Measurements from ENCODE around the gene MAP3K5.

MAP3K5 gene

GRCh38 chr6:136526196-136526930, 265.9 kb downstream of the MAP3K5 start:
- DNase-seq (ENCODE audit: low read depth): peak; percentile 72
- no peak overlapping the region for H3K9ac ChIP-seq (ENCODE audit: low read length)
- H3K9me3 ChIP-seq (ENCODE audit: control insufficient read depth, low read length): no peaks in the 10 kb centered on the region
- H3K27me3 ChIP-seq (replicated peaks; ENCODE audit: control insufficient read depth, insufficient read depth, low read length): no peaks in the 10 kb centered on the region
- H3K4me3 ChIP-seq (ENCODE audit: low read length): no peak overlapping the region
- peaks cover 16% of the 10 kb centered on the region for H3K4me1 ChIP-seq (ENCODE audit: control insufficient read depth, insufficient read depth, low read length)
- H3K36me3 ChIP-seq (ENCODE audit: control insufficient read depth, insufficient read depth, low read length, severe bottlenecking): no peaks in the 10 kb centered on the region

GRCh38 chr6:136525586-136526195, 266.6 kb downstream of the MAP3K5 start:
- no peaks in the 10 kb centered on the region for H3K9me3 ChIP-seq (ENCODE audit: control insufficient read depth, low read length)
- H3K9ac ChIP-seq (ENCODE audit: low read length): no peak overlapping the region
- H3K4me3 ChIP-seq (ENCODE audit: low read length): no peak overlapping the region
- no peak for DNase-seq (ENCODE audit: low read depth)
- H3K36me3 ChIP-seq (ENCODE audit: control insufficient read depth, insufficient read depth, low read length, severe bottlenecking): no peaks in the 10 kb centered on the region
- peaks cover 16% of the 10 kb centered on the region for H3K4me1 ChIP-seq (ENCODE audit: control insufficient read depth, insufficient read depth, low read length)
- no peaks in the 10 kb centered on the region for H3K27me3 ChIP-seq (replicated peaks; ENCODE audit: control insufficient read depth, insufficient read depth, low read length)

GRCh38 chr6:136524936-136525413, 267.3 kb downstream of the MAP3K5 start:
- no peaks in the 10 kb centered on the region for H3K27me3 ChIP-seq (replicated peaks; ENCODE audit: control insufficient read depth, insufficient read depth, low read length)
- peaks cover 16% of the 10 kb centered on the region for H3K4me1 ChIP-seq (ENCODE audit: control insufficient read depth, insufficient read depth, low read length)
- no peak for DNase-seq (ENCODE audit: low read depth)
- no peaks in the 10 kb centered on the region for H3K9me3 ChIP-seq (ENCODE audit: control insufficient read depth, low read length)
- no peak overlapping the region for H3K4me3 ChIP-seq (ENCODE audit: low read length)
- no peaks in the 10 kb centered on the region for H3K36me3 ChIP-seq (ENCODE audit: control insufficient read depth, insufficient read depth, low read length, severe bottlenecking)
- H3K9ac ChIP-seq (ENCODE audit: low read length): no peak overlapping the region

- Histone ChIP-seq H3K27me3 (replicated peaks; ENCODE audit: control insufficient read depth, insufficient read depth, low read length) (no peaks in the 10 kb centered on the region), H3K9ac (ENCODE audit: low read length) (no peak overlapping the region), H3K36me3 (ENCODE audit: control insufficient read depth, insufficient read depth, low read length, severe bottlenecking) (no peaks in the 10 kb centered on the region), H3K4me3 (ENCODE audit: low read length) (no peak overlapping the region), H3K4me1 (ENCODE audit: control insufficient read depth, insufficient read depth, low read length) (peaks cover 16% of the 10 kb centered on the region), H3K9me3 (ENCODE audit: control insufficient read depth, low read length) (no peaks in the 10 kb centered on the region)
- DNase-seq (ENCODE audit: low read depth): no peak
These were observed 267.8 kb downstream of the MAP3K5 start for GRCh38 chr6:136524339-136524935.

GRCh38 chr6:136523196-136523595, 269.1 kb downstream of the MAP3K5 start:
- Histone ChIP-seq H3K4me3 (ENCODE audit: low read length) (no peak overlapping the region), H3K27me3 (replicated peaks; ENCODE audit: control insufficient read depth, insufficient read depth, low read length) (no peaks in the 10 kb centered on the region)

GRCh38 chr6:136522636-136523035, 269.6 kb downstream of the MAP3K5 start:
- no peaks in the 10 kb centered on the region for H3K36me3 ChIP-seq (ENCODE audit: control insufficient read depth, insufficient read depth, low read length, severe bottlenecking)
- no peak overlapping the region for H3K9ac ChIP-seq (ENCODE audit: low read length)
- DNase-seq (ENCODE audit: low read depth): no peak
- no peak overlapping the region for H3K4me3 ChIP-seq (ENCODE audit: low read length)
- H3K4me1 ChIP-seq (ENCODE audit: control insufficient read depth, insufficient read depth, low read length): peaks cover 12% of the 10 kb centered on the region
- no peaks in the 10 kb centered on the region for H3K27me3 ChIP-seq (replicated peaks; ENCODE audit: control insufficient read depth, insufficient read depth, low read length)
- H3K9me3 ChIP-seq (ENCODE audit: control insufficient read depth, low read length): no peaks in the 10 kb centered on the region

More at GRCh38 chr6:136523196-136523595, 269.1 kb downstream of the MAP3K5 start:
- Histone ChIP-seq H3K9me3 (ENCODE audit: control insufficient read depth, low read length) (no peaks in the 10 kb centered on the region), H3K36me3 (ENCODE audit: control insufficient read depth, insufficient read depth, low read length, severe bottlenecking) (no peaks in the 10 kb centered on the region), H3K4me1 (ENCODE audit: control insufficient read depth, insufficient read depth, low read length) (peaks cover 16% of the 10 kb centered on the region), H3K9ac (ENCODE audit: low read length) (no peak overlapping the region)
- DNase-seq (ENCODE audit: low read depth): no peak

- Histone ChIP-seq H3K9me3 (ENCODE audit: control insufficient read depth, low read length) (no peaks in the 10 kb centered on the region), H3K27me3 (replicated peaks; ENCODE audit: control insufficient read depth, insufficient read depth, low read length) (no peaks in the 10 kb centered on the region), H3K9ac (ENCODE audit: low read length) (no peak overlapping the region), H3K4me1 (ENCODE audit: control insufficient read depth, insufficient read depth, low read length) (peaks cover 4% of the 10 kb centered on the region), H3K36me3 (ENCODE audit: control insufficient read depth, insufficient read depth, low read length, severe bottlenecking) (no peaks in the 10 kb centered on the region), H3K4me3 (ENCODE audit: low read length) (no peak overlapping the region)
- DNase-seq (ENCODE audit: low read depth): no peak
These were observed 270.4 kb downstream of the MAP3K5 start for GRCh38 chr6:136521911-136522310.

- DNase-seq (ENCODE audit: low read depth): no peak
- Histone ChIP-seq H3K27me3 (replicated peaks; ENCODE audit: control insufficient read depth, insufficient read depth, low read length) (no peaks in the 10 kb centered on the region), H3K36me3 (ENCODE audit: control insufficient read depth, insufficient read depth, low read length, severe bottlenecking) (no peaks in the 10 kb centered on the region), H3K4me3 (ENCODE audit: low read length) (no peak overlapping the region), H3K9ac (ENCODE audit: low read length) (no peak overlapping the region), H3K4me1 (ENCODE audit: control insufficient read depth, insufficient read depth, low read length) (no peaks in the 10 kb centered on the region), H3K9me3 (ENCODE audit: control insufficient read depth, low read length) (no peaks in the 10 kb centered on the region)
These were observed 270.9 kb downstream of the MAP3K5 start for GRCh38 chr6:136521427-136521826.

- no peaks in the 10 kb centered on the region for H3K9me3 ChIP-seq (ENCODE audit: control insufficient read depth, low read length)
- no peaks in the 10 kb centered on the region for H3K4me1 ChIP-seq (ENCODE audit: control insufficient read depth, insufficient read depth, low read length)
- no peaks in the 10 kb centered on the region for H3K27me3 ChIP-seq (replicated peaks; ENCODE audit: control insufficient read depth, insufficient read depth, low read length)
- no peak overlapping the region for H3K4me3 ChIP-seq (ENCODE audit: low read length)
- no peaks in the 10 kb centered on the region for H3K36me3 ChIP-seq (ENCODE audit: control insufficient read depth, insufficient read depth, low read length, severe bottlenecking)
- DNase-seq (ENCODE audit: low read depth): no peak
- no peak overlapping the region for H3K9ac ChIP-seq (ENCODE audit: low read length)
These were observed 271.8 kb downstream of the MAP3K5 start for GRCh38 chr6:136520517-136520916.

GRCh38 chr6:136517582-136517981, 274.7 kb downstream of the MAP3K5 start:
- H3K9me3 ChIP-seq (ENCODE audit: control insufficient read depth, low read length): no peaks in the 10 kb centered on the region
- no peak overlapping the region for H3K4me3 ChIP-seq (ENCODE audit: low read length)
- H3K27me3 ChIP-seq (replicated peaks; ENCODE audit: control insufficient read depth, insufficient read depth, low read length): no peaks in the 10 kb centered on the region
- H3K4me1 ChIP-seq (ENCODE audit: control insufficient read depth, insufficient read depth, low read length): no peaks in the 10 kb centered on the region
- H3K36me3 ChIP-seq (ENCODE audit: control insufficient read depth, insufficient read depth, low read length, severe bottlenecking): no peaks in the 10 kb centered on the region
- H3K9ac ChIP-seq (ENCODE audit: low read length): no peak overlapping the region
- DNase-seq (ENCODE audit: low read depth): no peak

- Histone ChIP-seq H3K4me3 (ENCODE audit: low read length) (no peak overlapping the region), H3K9ac (ENCODE audit: low read length) (no peak overlapping the region), H3K4me1 (ENCODE audit: control insufficient read depth, insufficient read depth, low read length) (no peaks in the 10 kb centered on the region), H3K27me3 (replicated peaks; ENCODE audit: control insufficient read depth, insufficient read depth, low read length) (no peaks in the 10 kb centered on the region), H3K9me3 (ENCODE audit: control insufficient read depth, low read length) (no peaks in the 10 kb centered on the region), H3K36me3 (ENCODE audit: control insufficient read depth, insufficient read depth, low read length, severe bottlenecking) (no peaks in the 10 kb centered on the region)
- no peak for DNase-seq (ENCODE audit: low read depth)
These were observed 275.3 kb downstream of the MAP3K5 start for GRCh38 chr6:136517002-136517401.

All from adipocyte (in vitro differentiated cells).